Fibroblast of lung (primary cell): ENCODE results near the gene GAB2.

Experiments used
- EZH2 ChIP-seq: IDR thresholded peaks from 2 replicates; pipeline ENCODE4 v1.5.1; 2012; ENCODE audit warnings: low read length, control low read depth, mild to moderate bottlenecking; ENCODE audit errors: missing control alignments
- TF ChIP-seq, protein P1 (sequence below), 2 donors: IDR thresholded peaks in 1 of 2; conservative IDR thresholded peaks in 1 of 2; 1 replicate in 1 of 2; 2 replicates in 1 of 2; pipeline ENCODE4 v1.5.1; 2011 to 2012; ENCODE audit warnings: low read length in 2 of 2, control low read depth in 1 of 2, inconsistent platforms in 1 of 2, low read depth in 1 of 2, mild to moderate bottlenecking in 1 of 2

DNA sequence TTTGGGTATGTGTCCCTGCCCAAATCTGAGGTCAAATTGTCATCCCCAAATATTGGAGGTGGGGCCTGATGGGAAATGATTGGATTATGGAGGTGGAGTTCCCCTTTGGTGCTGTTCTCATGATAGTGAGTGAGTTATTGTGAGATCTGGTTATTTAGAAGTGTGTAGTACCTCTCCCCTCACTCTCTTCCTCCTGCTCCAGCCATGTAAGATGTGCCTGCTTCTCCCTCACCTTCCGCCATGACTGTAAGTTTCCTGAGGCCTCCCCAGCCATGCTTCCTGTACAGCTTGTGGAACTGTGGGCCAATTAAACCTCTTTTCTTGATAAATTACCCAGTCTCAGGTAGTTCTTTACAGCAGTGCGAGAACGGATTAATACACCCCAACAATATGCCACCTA, 9.0 kb downstream of the GAB2 start:
- TF ChIP-seq, protein P1, sequence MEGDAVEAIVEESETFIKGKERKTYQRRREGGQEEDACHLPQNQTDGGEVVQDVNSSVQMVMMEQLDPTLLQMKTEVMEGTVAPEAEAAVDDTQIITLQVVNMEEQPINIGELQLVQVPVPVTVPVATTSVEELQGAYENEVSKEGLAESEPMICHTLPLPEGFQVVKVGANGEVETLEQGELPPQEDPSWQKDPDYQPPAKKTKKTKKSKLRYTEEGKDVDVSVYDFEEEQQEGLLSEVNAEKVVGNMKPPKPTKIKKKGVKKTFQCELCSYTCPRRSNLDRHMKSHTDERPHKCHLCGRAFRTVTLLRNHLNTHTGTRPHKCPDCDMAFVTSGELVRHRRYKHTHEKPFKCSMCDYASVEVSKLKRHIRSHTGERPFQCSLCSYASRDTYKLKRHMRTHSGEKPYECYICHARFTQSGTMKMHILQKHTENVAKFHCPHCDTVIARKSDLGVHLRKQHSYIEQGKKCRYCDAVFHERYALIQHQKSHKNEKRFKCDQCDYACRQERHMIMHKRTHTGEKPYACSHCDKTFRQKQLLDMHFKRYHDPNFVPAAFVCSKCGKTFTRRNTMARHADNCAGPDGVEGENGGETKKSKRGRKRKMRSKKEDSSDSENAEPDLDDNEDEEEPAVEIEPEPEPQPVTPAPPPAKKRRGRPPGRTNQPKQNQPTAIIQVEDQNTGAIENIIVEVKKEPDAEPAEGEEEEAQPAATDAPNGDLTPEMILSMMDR (conservative IDR thresholded peaks at IDR 0.05 in 1 of 2, IDR thresholded peaks at IDR 0.05 in 1 of 2; ENCODE audit: low read depth in 1 of 2, low read length in 2 of 2) = no peak
- TF ChIP-seq EZH2 = no peak
